ENCODE data around the gene PTPN2. TPM values are rescaled to one million over a fixed set of nuclear protein-coding genes. Genes with fewer than 3 reads are reported as not detected.

PTPN2 gene
- total and polyA plus RNA-seq, 2 donors (not counting 1 experiment from before 2014, with no cell fraction given): 41.2 to 75.5 TPM

DNA sequence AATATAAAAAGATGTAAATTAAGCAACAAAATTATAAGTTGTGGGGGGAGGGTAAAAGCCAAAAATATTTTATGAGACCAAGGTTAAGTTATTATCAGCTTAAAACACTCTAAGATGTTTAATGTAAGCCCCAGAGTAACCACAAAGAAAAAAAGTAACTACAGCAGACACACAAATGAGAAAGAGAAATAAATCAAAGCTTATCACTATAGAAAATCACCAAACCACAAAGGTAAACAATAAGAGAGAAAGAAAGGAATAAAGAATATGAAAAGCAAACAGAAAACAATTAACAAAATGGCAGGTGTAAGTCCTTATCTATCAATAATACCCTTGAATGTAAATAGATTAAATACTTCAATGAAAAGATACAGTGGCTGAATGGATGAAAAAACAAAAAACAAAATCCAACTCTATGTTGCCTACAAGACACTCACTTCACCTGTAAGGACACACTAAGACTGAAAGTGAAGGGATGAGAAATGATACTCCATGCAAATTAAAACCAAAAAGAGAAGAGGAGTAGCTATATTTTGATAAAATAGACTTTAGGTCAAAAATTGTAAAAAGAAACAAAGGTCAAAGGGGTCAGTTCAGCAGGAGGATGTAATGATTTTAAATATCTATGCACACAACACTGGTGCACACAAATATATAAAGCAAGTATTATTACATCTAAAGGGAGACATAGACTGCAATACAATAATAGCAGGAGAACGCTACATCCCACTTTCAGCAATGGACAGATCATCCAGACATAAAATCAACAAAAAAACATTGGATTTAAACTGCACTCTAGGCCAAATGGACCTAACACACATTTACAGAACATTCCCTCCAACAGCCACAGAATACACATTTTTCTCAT, 80.7 kb downstream of the PTPN2 start:
- Mint-ChIP-seq H3K4me3 (no peak overlapping the region), H3K27me3 (no peaks in the 10 kb centered on the region), H3K9me3 (ENCODE audit: insufficient read depth) (no peaks in the 10 kb centered on the region), H3K27ac (no peak overlapping the region), H3K4me1 (peaks cover 16% of the 10 kb centered on the region)
- H3K4me3 ChIP-seq (ENCODE audit: control extremely low read depth in 1 of 5, extremely low read depth in 1 of 5, insufficient read depth in 1 of 5, low read depth in 2 of 5, low read length in 4 of 5): no peak overlapping the region
- H3K79me2 ChIP-seq (ENCODE audit: control insufficient read depth, insufficient read depth, low read length): peaks cover 17% of the 10 kb centered on the region
- POLR2A ChIA-PET: no interaction called here
- H3K27ac ChIP-seq (ENCODE audit: low read length in 2 of 2): no peak overlapping the region
- DNase-seq (no peak), ATAC-seq (ENCODE audit: low read depth) (no peak)
- H3K27me3 ChIP-seq (replicated peaks in 1 of 4; ENCODE audit: control extremely low read depth in 1 of 4, control insufficient read depth in 3 of 4, insufficient read depth in 4 of 4, low read length in 3 of 4): no peaks in the 10 kb centered on the region
- no peak for TF ChIP-seq EZH2 (IDR thresholded peaks at IDR 0.05; ENCODE audit: borderline replicate concordance, insufficient read depth, low read depth, low read length, poor library complexity, severe bottlenecking)
- no peak overlapping the region for H2AFZ ChIP-seq (ENCODE audit: insufficient read depth, low read depth, low read length, poor library complexity, severe bottlenecking)
- H4K20me1 ChIP-seq (ENCODE audit: control insufficient read depth, insufficient read depth, low read length, poor library complexity, severe bottlenecking): no peaks in the 10 kb centered on the region
- CTCF ChIA-PET: interaction anchor here (1.8 kb wide), 1 partner anchor 60 kb away, joined by 6 read pairs; no protein-coding TSS in a partner anchor
- H3K9me3 ChIP-seq (ENCODE audit: control extremely low read depth in 1 of 3, control insufficient read depth in 2 of 3, insufficient read depth in 1 of 3, low read length in 2 of 3): no peaks in the 10 kb centered on the region
- H3K36me3 ChIP-seq (replicated peaks in 1 of 2; ENCODE audit: control extremely low read depth in 1 of 2, control insufficient read depth in 1 of 2, extremely low read depth in 1 of 2, insufficient read depth in 2 of 2, low read length in 1 of 2): peaks cover 0 to 28% of the 10 kb centered on the region in 2 experiments
- no peaks in the 10 kb centered on the region for H3K4me1 ChIP-seq (ENCODE audit: control insufficient read depth in 2 of 2, insufficient read depth in 2 of 2, low read length in 2 of 2)
- no peak overlapping the region for H3K4me2 ChIP-seq (replicated peaks; ENCODE audit: low read depth, low read length, poor library complexity, severe bottlenecking)
- intact Hi-C loops (cut with micrococcal nuclease): no loop called here
- no peak overlapping the region for H3K9ac ChIP-seq (ENCODE audit: low read length)
- WGBS (ENCODE audit: insufficient coverage): 100% methylated on average over 1 of the region's 1 CpG

DNA sequence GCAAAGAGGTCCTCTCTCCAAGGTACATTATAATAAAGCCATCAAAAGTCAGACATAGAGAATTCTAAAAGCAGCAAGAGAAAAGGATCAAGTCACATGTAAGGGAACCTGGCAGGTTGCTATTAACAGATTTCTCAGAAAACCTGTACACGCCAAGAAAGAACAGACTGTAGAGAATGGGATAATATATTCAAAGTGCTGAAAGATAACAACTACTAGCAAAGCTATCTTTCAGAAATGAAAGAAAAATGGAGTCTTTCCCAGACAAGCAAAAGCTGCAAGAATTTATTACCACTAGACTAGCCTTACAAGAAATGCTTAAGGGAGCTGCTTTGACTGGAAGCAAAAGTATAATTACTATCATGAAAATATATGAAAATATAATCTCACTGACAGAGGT, 81.5 kb downstream of the PTPN2 start:
- no peak for TF ChIP-seq EZH2 (IDR thresholded peaks at IDR 0.05; ENCODE audit: borderline replicate concordance, insufficient read depth, low read depth, low read length, poor library complexity, severe bottlenecking)
- TF ChIP-seq, protein P1, sequence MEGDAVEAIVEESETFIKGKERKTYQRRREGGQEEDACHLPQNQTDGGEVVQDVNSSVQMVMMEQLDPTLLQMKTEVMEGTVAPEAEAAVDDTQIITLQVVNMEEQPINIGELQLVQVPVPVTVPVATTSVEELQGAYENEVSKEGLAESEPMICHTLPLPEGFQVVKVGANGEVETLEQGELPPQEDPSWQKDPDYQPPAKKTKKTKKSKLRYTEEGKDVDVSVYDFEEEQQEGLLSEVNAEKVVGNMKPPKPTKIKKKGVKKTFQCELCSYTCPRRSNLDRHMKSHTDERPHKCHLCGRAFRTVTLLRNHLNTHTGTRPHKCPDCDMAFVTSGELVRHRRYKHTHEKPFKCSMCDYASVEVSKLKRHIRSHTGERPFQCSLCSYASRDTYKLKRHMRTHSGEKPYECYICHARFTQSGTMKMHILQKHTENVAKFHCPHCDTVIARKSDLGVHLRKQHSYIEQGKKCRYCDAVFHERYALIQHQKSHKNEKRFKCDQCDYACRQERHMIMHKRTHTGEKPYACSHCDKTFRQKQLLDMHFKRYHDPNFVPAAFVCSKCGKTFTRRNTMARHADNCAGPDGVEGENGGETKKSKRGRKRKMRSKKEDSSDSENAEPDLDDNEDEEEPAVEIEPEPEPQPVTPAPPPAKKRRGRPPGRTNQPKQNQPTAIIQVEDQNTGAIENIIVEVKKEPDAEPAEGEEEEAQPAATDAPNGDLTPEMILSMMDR (IDR thresholded peaks at IDR 0.05): no peak
- Histone ChIP-seq H3K36me3 (replicated peaks in 1 of 2; ENCODE audit: control extremely low read depth in 1 of 2, control insufficient read depth in 1 of 2, extremely low read depth in 1 of 2, insufficient read depth in 2 of 2, low read length in 1 of 2) (peaks cover 0 to 34% of the 10 kb centered on the region in 2 experiments), H3K9ac (ENCODE audit: low read length) (no peak overlapping the region), H2AFZ (ENCODE audit: insufficient read depth, low read depth, low read length, poor library complexity, severe bottlenecking) (no peak overlapping the region), H3K4me3 (ENCODE audit: control extremely low read depth in 1 of 5, extremely low read depth in 1 of 5, insufficient read depth in 1 of 5, low read depth in 2 of 5, low read length in 4 of 5) (no peak overlapping the region), H3K9me3 (ENCODE audit: control extremely low read depth in 1 of 3, control insufficient read depth in 2 of 3, insufficient read depth in 1 of 3, low read length in 2 of 3) (no peaks in the 10 kb centered on the region), H3K27ac (ENCODE audit: low read length in 2 of 2) (no peak overlapping the region), H4K20me1 (ENCODE audit: control insufficient read depth, insufficient read depth, low read length, poor library complexity, severe bottlenecking) (no peaks in the 10 kb centered on the region), H3K4me2 (replicated peaks; ENCODE audit: low read depth, low read length, poor library complexity, severe bottlenecking) (no peak overlapping the region), H3K27me3 (replicated peaks in 1 of 4; ENCODE audit: control extremely low read depth in 1 of 4, control insufficient read depth in 3 of 4, insufficient read depth in 4 of 4, low read length in 3 of 4) (no peaks in the 10 kb centered on the region), H3K79me2 (ENCODE audit: control insufficient read depth, insufficient read depth, low read length) (peaks cover 17% of the 10 kb centered on the region), H3K4me1 (ENCODE audit: control insufficient read depth in 2 of 2, insufficient read depth in 2 of 2, low read length in 2 of 2) (no peaks in the 10 kb centered on the region)
- DNase-seq: no peak
- no peak overlapping the region for H3K27ac Mint-ChIP-seq
- ATAC-seq (ENCODE audit: low read depth): no peak
- no peaks in the 10 kb centered on the region for H3K27me3 Mint-ChIP-seq
- POLR2A ChIA-PET: no interaction called here
- WGBS (ENCODE audit: insufficient coverage): 80% methylated on average over 1 of the region's 1 CpG
- no peak overlapping the region for H3K4me3 Mint-ChIP-seq
- intact Hi-C loops (cut with micrococcal nuclease): no loop called here
- H3K4me1 Mint-ChIP-seq: peaks cover 16% of the 10 kb centered on the region
- H3K9me3 Mint-ChIP-seq (ENCODE audit: insufficient read depth): no peaks in the 10 kb centered on the region
- CTCF ChIA-PET: interaction anchor here (1.8 kb wide), 1 partner anchor 59 kb away, joined by 6 read pairs; no protein-coding TSS in a partner anchor

Data from B cell (primary cell).